Panc1 (cell line): ENCODE measurements around the gene MOB4. TPM values are rescaled to one million over a fixed set of nuclear protein-coding genes. Genes with fewer than 3 reads are reported as not detected.

Source experiments
- ATAC-seq: fragments of 200-7000 bp; cut with Tn5 transposase; 2 replicates; pipeline ENCODE4 v1.9.1; 2020; ENCODE audit warnings: mild to moderate bottlenecking, moderate library complexity
- BruUV-seq: library from RNA; stranded (reverse); fragments of 400-500 nt; replicated peaks from 2 replicates; lab custom pipeline; 2021; lab: Mats Ljungman, UMichigan
- CTCF ChIA-PET: fragments of 300-600 bp; sonication (Branson Sonifier 250); formaldehyde crosslinking; loops from one replicate; lab custom pipeline; 2022; ENCODE audit warnings: antibody characterized with exemption; lab: Charles Lee
- POLR2A ChIA-PET: fragments of 300-600 bp; sonication (Branson Sonifier 250); formaldehyde crosslinking; loops from one replicate; lab custom pipeline; 2022; ENCODE audit warnings: antibody characterized with exemption; lab: Charles Lee
- DNase-seq: peaks from one replicate; pipeline ENCODE4 v3.0.0-alpha.2; 2010; ENCODE audit warnings: low read depth, low spot score
- H3K27ac ChIP-seq: 2 replicates; pipeline ENCODE4 v1.5.1; 2011; ENCODE audit warnings: mild to moderate bottlenecking, low read length, inconsistent platforms
- H3K27me3 ChIP-seq: fragments of 200-500 bp; sonication (Bioruptor generic); 2 replicates; pipeline ENCODE4 v1.6.0; 2014; ENCODE audit warnings: low read length, inconsistent platforms; ENCODE audit not compliant: control insufficient read depth, insufficient read depth
- H3K36me3 ChIP-seq: fragments of 200-500 bp; sonication (Bioruptor generic); 2 replicates; pipeline ENCODE4 v1.5.1; 2014; ENCODE audit warnings: inconsistent platforms, mild to moderate bottlenecking, low read length, moderate library complexity; ENCODE audit not compliant: control insufficient read depth, insufficient read depth
- H3K4me1 ChIP-seq: 2 replicates; pipeline ENCODE4 v1.5.1; 2011; ENCODE audit warnings: inconsistent platforms, mild to moderate bottlenecking, low read length, moderate library complexity; ENCODE audit not compliant: control insufficient read depth, insufficient read depth
- H3K4me3 ChIP-seq, 2 experiments: 2 replicates each; pipeline ENCODE4 v1.5.1; 2011 to 2012; ENCODE audit warnings: low read depth in 2 of 2, low read length in 2 of 2, mild to moderate bottlenecking in 2 of 2, inconsistent platforms in 1 of 2, moderate library complexity in 1 of 2
- H3K9me3 ChIP-seq: fragments of 200-500 bp; sonication (Bioruptor generic); 2 replicates; pipeline ENCODE4 v1.5.1; 2014; ENCODE audit warnings: low read depth, mild to moderate bottlenecking, inconsistent platforms, low read length, moderate library complexity; ENCODE audit not compliant: control insufficient read depth, insufficient read depth
- POLR2AphosphoS5 ChIP-seq: IDR thresholded peaks from 2 replicates; pipeline ENCODE4 v1.6.1; 2012; ENCODE audit warnings: mild to moderate bottlenecking, low read depth, low read length, moderate library complexity
- SIN3A ChIP-seq: IDR thresholded peaks from 2 replicates; pipeline ENCODE4 v1.6.1; 2012; ENCODE audit warnings: low read depth, mild to moderate bottlenecking, low read length, moderate library complexity, borderline replicate concordance; ENCODE audit not compliant: insufficient read depth
- TCF7L2 ChIP-seq: IDR thresholded peaks from 2 replicates; pipeline ENCODE4 v1.6.1; 2011; ENCODE audit warnings: mild to moderate bottlenecking, low read depth, low read length, inconsistent platforms
- in situ Hi-C: cut with HindIII; loops from 2 replicates; pipeline ENCODE4 v1.10.0; 2016; ENCODE audit warnings: low sequenced_read_pairs, low pct_unique_long_range_greater_than_20kb
- intact Hi-C: fragments of 100-400 bp; cut with micrococcal nuclease; formaldehyde crosslinking; loops from one replicate; pipeline ENCODE4 v1.10.0; 2022; ENCODE audit not compliant: unreplicated experiment
- total RNA-seq: library from RNA; stranded (reverse); gene quantifications from one replicate; pipeline ENCODE4 v1.2.1, GENCODE V29; 2021; ENCODE audit not compliant: unreplicated experiment
- TF ChIP-seq, protein P1 (sequence below), 2 experiments: IDR thresholded peaks; 2 replicates each; pipeline ENCODE4 v1.6.1; 2011 to 2012; ENCODE audit warnings: low read depth in 2 of 2, control low read depth in 1 of 2, low read length in 1 of 2, mild to moderate bottlenecking in 1 of 2, moderate library complexity in 1 of 2; ENCODE audit not compliant: insufficient read depth in 1 of 2
- TF ChIP-seq, protein P2 (sequence below): fragments of 450-650 bp; IDR thresholded peaks from 2 replicates; pipeline ENCODE4 v1.5.1; 2017; ENCODE audit warnings: mild to moderate bottlenecking

MOB4 gene
- total RNA-seq, 1 experiment from 2014 or later, result 25.6 TPM

DNA sequence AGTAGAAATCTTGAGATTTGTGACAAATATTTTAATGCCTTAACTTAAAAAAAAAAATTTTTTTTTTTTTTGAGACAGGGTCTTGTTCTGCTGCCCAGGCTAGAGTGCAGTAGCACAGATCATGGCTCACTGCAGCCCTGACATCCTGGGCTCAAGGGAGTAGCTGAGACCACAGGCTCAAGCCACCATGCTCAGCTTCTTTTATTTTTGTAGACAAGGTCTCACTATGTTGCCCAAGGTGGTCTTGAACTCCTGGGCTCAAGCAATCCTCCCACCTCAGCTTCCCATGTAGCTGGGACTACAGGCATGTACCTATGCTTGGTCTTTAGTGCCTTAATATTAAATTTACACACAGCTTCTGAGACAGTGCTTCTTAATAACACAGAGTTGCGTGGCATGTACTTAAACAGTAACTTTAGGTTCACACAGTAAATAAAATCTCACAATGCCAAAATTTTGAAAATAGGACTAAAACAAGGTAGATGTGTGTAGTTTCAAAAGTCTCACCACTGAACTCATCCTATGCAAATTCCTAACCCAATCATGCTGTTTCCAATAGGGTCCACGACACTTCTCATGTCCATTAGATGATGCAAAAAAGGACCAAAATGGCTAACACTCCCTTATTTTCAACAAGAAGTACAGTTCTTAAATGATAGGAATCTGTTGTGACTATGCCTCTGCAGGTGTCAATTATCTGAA, 20.3 kb upstream of the MOB4 start:
- intact Hi-C loops (no loop called here), in situ Hi-C loops (no loop called here)
- POLR2A ChIA-PET, result interaction anchor here (0.9 kb wide), 1 partner anchor 61 kb away, joined by 3 read pairs; the partner anchor contains the start of gene SF3B1
- H3K4me1 ChIP-seq, result peaks cover 24% of the 10 kb centered on the region
- H3K4me3 ChIP-seq, result no peak overlapping the region
- CTCF ChIA-PET, result no interaction called here
- peaks cover 73% of the 10 kb centered on the region for H3K36me3 ChIP-seq
- DNase-seq (no peak), ATAC-seq (no peak)
- no peak for TF ChIP-seq TCF7L2
- TF ChIP-seq, protein P1, sequence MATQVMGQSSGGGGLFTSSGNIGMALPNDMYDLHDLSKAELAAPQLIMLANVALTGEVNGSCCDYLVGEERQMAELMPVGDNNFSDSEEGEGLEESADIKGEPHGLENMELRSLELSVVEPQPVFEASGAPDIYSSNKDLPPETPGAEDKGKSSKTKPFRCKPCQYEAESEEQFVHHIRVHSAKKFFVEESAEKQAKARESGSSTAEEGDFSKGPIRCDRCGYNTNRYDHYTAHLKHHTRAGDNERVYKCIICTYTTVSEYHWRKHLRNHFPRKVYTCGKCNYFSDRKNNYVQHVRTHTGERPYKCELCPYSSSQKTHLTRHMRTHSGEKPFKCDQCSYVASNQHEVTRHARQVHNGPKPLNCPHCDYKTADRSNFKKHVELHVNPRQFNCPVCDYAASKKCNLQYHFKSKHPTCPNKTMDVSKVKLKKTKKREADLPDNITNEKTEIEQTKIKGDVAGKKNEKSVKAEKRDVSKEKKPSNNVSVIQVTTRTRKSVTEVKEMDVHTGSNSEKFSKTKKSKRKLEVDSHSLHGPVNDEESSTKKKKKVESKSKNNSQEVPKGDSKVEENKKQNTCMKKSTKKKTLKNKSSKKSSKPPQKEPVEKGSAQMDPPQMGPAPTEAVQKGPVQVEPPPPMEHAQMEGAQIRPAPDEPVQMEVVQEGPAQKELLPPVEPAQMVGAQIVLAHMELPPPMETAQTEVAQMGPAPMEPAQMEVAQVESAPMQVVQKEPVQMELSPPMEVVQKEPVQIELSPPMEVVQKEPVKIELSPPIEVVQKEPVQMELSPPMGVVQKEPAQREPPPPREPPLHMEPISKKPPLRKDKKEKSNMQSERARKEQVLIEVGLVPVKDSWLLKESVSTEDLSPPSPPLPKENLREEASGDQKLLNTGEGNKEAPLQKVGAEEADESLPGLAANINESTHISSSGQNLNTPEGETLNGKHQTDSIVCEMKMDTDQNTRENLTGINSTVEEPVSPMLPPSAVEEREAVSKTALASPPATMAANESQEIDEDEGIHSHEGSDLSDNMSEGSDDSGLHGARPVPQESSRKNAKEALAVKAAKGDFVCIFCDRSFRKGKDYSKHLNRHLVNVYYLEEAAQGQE (IDR thresholded peaks at IDR 0.05; ENCODE audit: insufficient read depth in 1 of 2, low read depth in 2 of 2, low read length in 1 of 2), result no peak
- no peaks in the 10 kb centered on the region for H3K9me3 ChIP-seq
- H3K27me3 ChIP-seq, result no peaks in the 10 kb centered on the region
- no TSS peak for BruUV-seq
- H3K27ac ChIP-seq, result peak overlapping the region; percentile 6; the same call in 1 of the 2 replicates

DNA sequence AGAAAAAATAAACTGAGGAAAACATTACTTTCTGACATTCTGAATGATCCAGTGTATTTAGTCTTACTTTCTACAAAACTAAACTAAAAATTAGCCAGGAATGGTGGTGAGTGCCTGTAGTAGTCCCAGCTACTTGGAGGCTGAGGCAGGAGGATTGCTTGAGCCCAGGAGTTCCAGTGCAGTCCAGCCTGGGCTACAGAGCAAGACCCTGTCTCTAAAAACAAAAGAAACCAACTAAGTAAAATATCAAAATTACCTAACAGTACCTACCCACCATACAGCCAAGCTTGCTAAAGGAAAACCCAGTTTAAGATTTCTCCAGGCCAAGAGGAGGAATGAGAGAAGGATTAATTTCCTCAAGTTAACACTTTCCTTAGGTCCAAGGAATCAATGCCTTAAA, 19.2 kb upstream of the MOB4 start:
- no peaks in the 10 kb centered on the region for H3K9me3 ChIP-seq
- CTCF ChIA-PET, result no interaction called here
- peaks cover 67% of the 10 kb centered on the region for H3K36me3 ChIP-seq
- no peaks in the 10 kb centered on the region for H3K27me3 ChIP-seq
- no peak for ATAC-seq
- TF ChIP-seq POLR2AphosphoS5, result no peak
- TF ChIP-seq SIN3A, result no peak
- TF ChIP-seq, protein P2, sequence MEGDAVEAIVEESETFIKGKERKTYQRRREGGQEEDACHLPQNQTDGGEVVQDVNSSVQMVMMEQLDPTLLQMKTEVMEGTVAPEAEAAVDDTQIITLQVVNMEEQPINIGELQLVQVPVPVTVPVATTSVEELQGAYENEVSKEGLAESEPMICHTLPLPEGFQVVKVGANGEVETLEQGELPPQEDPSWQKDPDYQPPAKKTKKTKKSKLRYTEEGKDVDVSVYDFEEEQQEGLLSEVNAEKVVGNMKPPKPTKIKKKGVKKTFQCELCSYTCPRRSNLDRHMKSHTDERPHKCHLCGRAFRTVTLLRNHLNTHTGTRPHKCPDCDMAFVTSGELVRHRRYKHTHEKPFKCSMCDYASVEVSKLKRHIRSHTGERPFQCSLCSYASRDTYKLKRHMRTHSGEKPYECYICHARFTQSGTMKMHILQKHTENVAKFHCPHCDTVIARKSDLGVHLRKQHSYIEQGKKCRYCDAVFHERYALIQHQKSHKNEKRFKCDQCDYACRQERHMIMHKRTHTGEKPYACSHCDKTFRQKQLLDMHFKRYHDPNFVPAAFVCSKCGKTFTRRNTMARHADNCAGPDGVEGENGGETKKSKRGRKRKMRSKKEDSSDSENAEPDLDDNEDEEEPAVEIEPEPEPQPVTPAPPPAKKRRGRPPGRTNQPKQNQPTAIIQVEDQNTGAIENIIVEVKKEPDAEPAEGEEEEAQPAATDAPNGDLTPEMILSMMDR, result no peak
- TF ChIP-seq, protein P1 (IDR thresholded peaks at IDR 0.05; ENCODE audit: insufficient read depth in 1 of 2, low read depth in 2 of 2, low read length in 1 of 2), result no peak
- no peak for TF ChIP-seq TCF7L2
- peak overlapping the region; percentile 96 for H3K27ac ChIP-seq
- POLR2A ChIA-PET, result no interaction called here
- intact Hi-C loops, result no loop called here
- no TSS peak for BruUV-seq
- H3K4me3 ChIP-seq, result peak overlapping the region; percentile 60 to 93
- peaks cover 25% of the 10 kb centered on the region for H3K4me1 ChIP-seq
- in situ Hi-C loops, result no loop called here
- DNase-seq, result no peak
